Endothelial cell (in vitro differentiated cells): Measurements from ENCODE around the gene LMNA. TPM values are rescaled to one million over a fixed set of nuclear protein-coding genes. Genes with fewer than 3 reads are reported as not detected.

Source experiments
- DNase-seq: peaks from one replicate; pipeline ENCODE4 v3.0.0; 2021; ENCODE audit warnings: low spot score
- H3K27ac Mint-ChIP-seq: one replicate; pipeline ENCODE4 v1.8.0; 2021; ENCODE audit warnings: mixed read lengths, inconsistent platforms; ENCODE audit not compliant: unreplicated experiment
- H3K27me3 Mint-ChIP-seq: one replicate; pipeline ENCODE4 v1.8.0; 2021; ENCODE audit warnings: mild to moderate bottlenecking, moderate library complexity, mixed read lengths, inconsistent platforms; ENCODE audit not compliant: unreplicated experiment
- H3K36me3 Mint-ChIP-seq: one replicate; pipeline ENCODE4 v1.8.0; 2021; ENCODE audit warnings: mild to moderate bottlenecking, low read depth, mixed read lengths, inconsistent platforms; ENCODE audit not compliant: unreplicated experiment
- H3K4me1 Mint-ChIP-seq: one replicate; pipeline ENCODE4 v1.8.0; 2021; ENCODE audit warnings: mild to moderate bottlenecking, mixed read lengths, inconsistent platforms; ENCODE audit not compliant: unreplicated experiment
- H3K4me3 Mint-ChIP-seq: one replicate; pipeline ENCODE4 v1.8.0; 2021; ENCODE audit warnings: mild to moderate bottlenecking, mixed read lengths, inconsistent platforms; ENCODE audit not compliant: unreplicated experiment
- H3K9me3 Mint-ChIP-seq: one replicate; pipeline ENCODE4 v1.8.0; 2021; ENCODE audit warnings: mixed read lengths, inconsistent platforms; ENCODE audit not compliant: unreplicated experiment
- CTCF ChIP-seq: fragments of 200-600 bp; sonication (generic); IDR thresholded peaks from one replicate; pipeline ENCODE4 v1.5.0; 2021; ENCODE audit warnings: antibody characterized with exemption; ENCODE audit not compliant: unreplicated experiment
- total RNA-seq: library from RNA; stranded (reverse); fragmentation: NEBNext Ultra II Directional; extraction: Animal tissue kit (Norgen Biotek cat#: 25700); gene quantifications from one replicate; pipeline ENCODE4 v1.2.1, GENCODE V29; 2021; ENCODE audit not compliant: unreplicated experiment

The LMNA gene
- total RNA-seq, 1 donor from 2014 or later: 35.8 TPM

GRCh38 chr1:156164125-156164831, 49.8 kb downstream of the LMNA start:
- Mint-ChIP-seq H3K4me3 (no peak overlapping the region), H3K27ac (no peak overlapping the region), H3K27me3 (peaks cover 4% of the 10 kb centered on the region), H3K9me3 (no peaks in the 10 kb centered on the region), H3K36me3 (no peaks in the 10 kb centered on the region), H3K4me1 (peaks cover 13% of the 10 kb centered on the region)
- DNase-seq: no peak
- no peak for TF ChIP-seq CTCF

GRCh38 chr1:156165083-156165482, 50.6 kb downstream of the LMNA start:
- TF ChIP-seq CTCF: no peak
- Mint-ChIP-seq H3K27ac (no peak overlapping the region), H3K36me3 (no peaks in the 10 kb centered on the region), H3K9me3 (no peaks in the 10 kb centered on the region), H3K27me3 (peaks cover 3% of the 10 kb centered on the region), H3K4me3 (no peak overlapping the region), H3K4me1 (peaks cover 9% of the 10 kb centered on the region)
- no peak for DNase-seq

GRCh38 chr1:156167536-156167935, 53.0 kb downstream of the LMNA start:
- no peak for DNase-seq
- H3K27me3 Mint-ChIP-seq: no peaks in the 10 kb centered on the region
- no peak overlapping the region for H3K4me3 Mint-ChIP-seq
- TF ChIP-seq CTCF: no peak
- no peaks in the 10 kb centered on the region for H3K36me3 Mint-ChIP-seq
- no peak overlapping the region for H3K27ac Mint-ChIP-seq
- no peaks in the 10 kb centered on the region for H3K9me3 Mint-ChIP-seq
- H3K4me1 Mint-ChIP-seq: no peaks in the 10 kb centered on the region

- no peak overlapping the region for H3K4me3 Mint-ChIP-seq
- H3K27ac Mint-ChIP-seq: no peak overlapping the region
- H3K9me3 Mint-ChIP-seq: no peaks in the 10 kb centered on the region
- no peak for DNase-seq
- H3K4me1 Mint-ChIP-seq: no peaks in the 10 kb centered on the region
- no peak for TF ChIP-seq CTCF
- peaks cover 5% of the 10 kb centered on the region for H3K36me3 Mint-ChIP-seq
- H3K27me3 Mint-ChIP-seq: no peaks in the 10 kb centered on the region
Measured at GRCh38 chr1:156172696-156173470, 58.4 kb downstream of the LMNA start.

GRCh38 chr1:156176610-156177210, 62.2 kb downstream of the LMNA start:
- Mint-ChIP-seq H3K27me3 (peaks cover 4% of the 10 kb centered on the region), H3K4me3 (no peak overlapping the region), H3K9me3 (no peaks in the 10 kb centered on the region), H3K27ac (no peak overlapping the region), H3K36me3 (peaks cover 5% of the 10 kb centered on the region), H3K4me1 (peaks cover 3% of the 10 kb centered on the region)
- TF ChIP-seq CTCF: no peak
- DNase-seq: no peak
